HFFc6 (cell line): Measurements from ENCODE around the gene PBX1. TPM values are rescaled to one million over a fixed set of nuclear protein-coding genes. Genes with fewer than 3 reads are reported as not detected.

Experiments used
- DNase-seq: peaks from one replicate; pipeline ENCODE4 v3.0.0-alpha.2; 2018
- H3K27ac Mint-ChIP-seq: 2 replicates; pipeline ENCODE4 v1.8.0; 2020; ENCODE audit warnings: mild to moderate bottlenecking, mixed read lengths
- H3K27me3 Mint-ChIP-seq: 2 replicates; pipeline ENCODE4 v1.8.0; 2021; ENCODE audit warnings: mild to moderate bottlenecking, moderate library complexity, mixed read lengths; ENCODE audit not compliant: insufficient read depth
- H3K36me3 Mint-ChIP-seq: 2 replicates; pipeline ENCODE4 v1.8.0; 2021; ENCODE audit warnings: low read depth, mixed read lengths
- H3K4me1 Mint-ChIP-seq: 2 replicates; pipeline ENCODE4 v1.8.0; 2020; ENCODE audit warnings: low read depth, mixed read lengths
- H3K4me3 Mint-ChIP-seq: 2 replicates; pipeline ENCODE4 v1.8.0; 2020; ENCODE audit warnings: mild to moderate bottlenecking, moderate library complexity, mixed read lengths
- H3K9me3 Mint-ChIP-seq: 2 replicates; pipeline ENCODE4 v1.8.0; 2020; ENCODE audit warnings: mild to moderate bottlenecking, mixed read lengths
- CTCF ChIP-seq: fragments of 200-600 bp; sonication (generic); IDR thresholded peaks from 2 replicates; pipeline ENCODE4 v1.5.0; 2021; ENCODE audit warnings: antibody characterized with exemption, mild to moderate bottlenecking
- total RNA-seq, 6 experiments: library from RNA; stranded (reverse); fragmentation: NEBNext Ultra II Directional; extraction: Animal tissue kit (Norgen Biotek cat#: 25700); gene quantifications; 2 replicates in 1 of 6; 3 replicates in 5 of 6; pipeline ENCODE4 v1.2.3, GENCODE V29; 2021

Gene PBX1
- total RNA-seq, 6 experiments from 2014 or later, result 35.4 to 42.3 (median 39.1) TPM

- DNase-seq, result no peak
- no peak overlapping the region for H3K4me3 Mint-ChIP-seq
- no peaks in the 10 kb centered on the region for H3K27me3 Mint-ChIP-seq
- H3K36me3 Mint-ChIP-seq, result no peaks in the 10 kb centered on the region
- H3K27ac Mint-ChIP-seq, result no peak overlapping the region
- H3K4me1 Mint-ChIP-seq, result no peaks in the 10 kb centered on the region
- TF ChIP-seq CTCF, result no peak
- no peaks in the 10 kb centered on the region for H3K9me3 Mint-ChIP-seq
Measured at GRCh38 chr1:164687777-164688176, 128.8 kb downstream of the PBX1 start.

GRCh38 chr1:164688791-164689190 is 129.8 kb downstream of the PBX1 start:
- Mint-ChIP-seq H3K4me3 (no peak overlapping the region), H3K27me3 (no peaks in the 10 kb centered on the region), H3K9me3 (no peaks in the 10 kb centered on the region), H3K36me3 (no peaks in the 10 kb centered on the region), H3K27ac (no peak overlapping the region), H3K4me1 (no peaks in the 10 kb centered on the region)
- DNase-seq, result no peak
- TF ChIP-seq CTCF, result no peak

- Mint-ChIP-seq H3K36me3 (no peaks in the 10 kb centered on the region), H3K27me3 (no peaks in the 10 kb centered on the region), H3K9me3 (no peaks in the 10 kb centered on the region), H3K27ac (no peak overlapping the region), H3K4me3 (no peak overlapping the region), H3K4me1 (no peaks in the 10 kb centered on the region)
- no peak for TF ChIP-seq CTCF
- no peak for DNase-seq
Measured at GRCh38 chr1:164689672-164690511, 130.9 kb downstream of the PBX1 start.

- H3K27me3 Mint-ChIP-seq, result no peaks in the 10 kb centered on the region
- no peak overlapping the region for H3K4me3 Mint-ChIP-seq
- H3K27ac Mint-ChIP-seq, result no peak overlapping the region
- TF ChIP-seq CTCF, result no peak
- H3K9me3 Mint-ChIP-seq, result no peaks in the 10 kb centered on the region
- H3K36me3 Mint-ChIP-seq, result no peaks in the 10 kb centered on the region
- DNase-seq, result no peak
- H3K4me1 Mint-ChIP-seq, result no peaks in the 10 kb centered on the region
Measured at GRCh38 chr1:164692420-164692819, 133.4 kb downstream of the PBX1 start.

- TF ChIP-seq CTCF, result no peak
- no peaks in the 10 kb centered on the region for H3K27me3 Mint-ChIP-seq
- DNase-seq, result no peak
- no peaks in the 10 kb centered on the region for H3K36me3 Mint-ChIP-seq
- H3K9me3 Mint-ChIP-seq, result no peaks in the 10 kb centered on the region
- no peaks in the 10 kb centered on the region for H3K4me1 Mint-ChIP-seq
- H3K27ac Mint-ChIP-seq, result no peak overlapping the region
- H3K4me3 Mint-ChIP-seq, result no peak overlapping the region
Measured at GRCh38 chr1:164693564-164694359, 134.8 kb downstream of the PBX1 start.
